ENCODE measurements around the gene PTTG1IP. TPM values are rescaled to one million over a fixed set of nuclear protein-coding genes. Genes with fewer than 3 reads are reported as not detected.

Gene PTTG1IP
- total RNA-seq, 3 donors from 2014 or later (not counting 1 experiment from before 2014, with no cell fraction given) = 96.8 to 144 (median 126) TPM

DNA sequence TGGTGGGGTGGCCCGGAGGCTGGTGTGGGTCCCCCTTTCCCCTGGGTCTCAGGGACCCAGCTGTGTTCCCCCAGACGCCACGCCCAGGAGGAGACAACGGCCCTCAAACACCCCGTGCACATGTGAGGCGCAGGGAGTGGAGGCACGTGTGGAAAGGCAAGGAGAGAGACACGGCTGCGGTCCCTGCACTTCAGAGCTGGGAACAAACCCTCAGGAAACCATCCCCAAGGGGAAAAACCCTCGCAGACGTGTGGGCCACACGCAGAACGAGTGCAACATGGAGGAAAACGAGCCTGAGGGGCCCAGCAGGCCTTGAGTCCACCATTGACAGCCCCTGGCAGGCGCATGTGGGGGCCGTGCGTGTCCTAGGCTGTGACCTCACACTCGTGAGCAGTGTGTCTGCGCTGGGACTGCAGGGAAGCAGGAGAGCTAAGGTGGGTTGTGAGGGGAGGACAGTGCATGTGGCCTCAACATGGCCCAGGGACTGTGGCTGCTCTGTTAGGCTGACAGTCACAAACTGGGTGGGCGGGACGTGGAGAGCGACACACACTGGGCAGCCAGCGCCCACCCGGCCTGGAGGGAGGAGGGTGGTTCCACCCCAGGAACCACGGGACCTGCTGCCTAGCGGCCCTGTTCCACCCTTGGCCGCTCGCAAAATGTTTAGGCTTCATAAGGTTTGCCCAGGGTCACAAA is 27.2 kb upstream of the PTTG1IP start:
- Mint-ChIP-seq H3K4me3 (no peak overlapping the region), H3K36me3 (peaks cover 12% of the 10 kb centered on the region), H3K4me1 (peaks cover 16 to 35% of the 10 kb centered on the region in 2 donors), H3K9me3 (no peaks in the 10 kb centered on the region), H3K27me3 (ENCODE audit: low read depth in 2 of 2) (no peaks in the 10 kb centered on the region), H3K27ac (peak overlapping the region in 1 of 2 donors; percentile 61)
- Histone ChIP-seq H3K27me3 (ENCODE audit: control insufficient read depth, insufficient read depth, low read length) (no peaks in the 10 kb centered on the region), H3K27ac (ENCODE audit: low read length) (no peak overlapping the region), H3K9me3 (ENCODE audit: control insufficient read depth, insufficient read depth, low read length) (no peaks in the 10 kb centered on the region), H3K4me3 (ENCODE audit: low read length) (no peak overlapping the region), H3K4me1 (ENCODE audit: control insufficient read depth, insufficient read depth, low read length) (peaks cover 20% of the 10 kb centered on the region), H3K36me3 (ENCODE audit: control insufficient read depth, insufficient read depth, low read length) (peaks cover 99% of the 10 kb centered on the region)
- ATAC-seq (no peak), DNase-seq (no peak)
- WGBS (ENCODE audit: insufficient coverage) = 91% methylated on average over 28 of the region's 28 CpGs
- TF ChIP-seq, protein P1, sequence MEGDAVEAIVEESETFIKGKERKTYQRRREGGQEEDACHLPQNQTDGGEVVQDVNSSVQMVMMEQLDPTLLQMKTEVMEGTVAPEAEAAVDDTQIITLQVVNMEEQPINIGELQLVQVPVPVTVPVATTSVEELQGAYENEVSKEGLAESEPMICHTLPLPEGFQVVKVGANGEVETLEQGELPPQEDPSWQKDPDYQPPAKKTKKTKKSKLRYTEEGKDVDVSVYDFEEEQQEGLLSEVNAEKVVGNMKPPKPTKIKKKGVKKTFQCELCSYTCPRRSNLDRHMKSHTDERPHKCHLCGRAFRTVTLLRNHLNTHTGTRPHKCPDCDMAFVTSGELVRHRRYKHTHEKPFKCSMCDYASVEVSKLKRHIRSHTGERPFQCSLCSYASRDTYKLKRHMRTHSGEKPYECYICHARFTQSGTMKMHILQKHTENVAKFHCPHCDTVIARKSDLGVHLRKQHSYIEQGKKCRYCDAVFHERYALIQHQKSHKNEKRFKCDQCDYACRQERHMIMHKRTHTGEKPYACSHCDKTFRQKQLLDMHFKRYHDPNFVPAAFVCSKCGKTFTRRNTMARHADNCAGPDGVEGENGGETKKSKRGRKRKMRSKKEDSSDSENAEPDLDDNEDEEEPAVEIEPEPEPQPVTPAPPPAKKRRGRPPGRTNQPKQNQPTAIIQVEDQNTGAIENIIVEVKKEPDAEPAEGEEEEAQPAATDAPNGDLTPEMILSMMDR (IDR thresholded peaks at IDR 0.05) = no peak
- intact Hi-C loops (cut with micrococcal nuclease) = no loop called here

DNA sequence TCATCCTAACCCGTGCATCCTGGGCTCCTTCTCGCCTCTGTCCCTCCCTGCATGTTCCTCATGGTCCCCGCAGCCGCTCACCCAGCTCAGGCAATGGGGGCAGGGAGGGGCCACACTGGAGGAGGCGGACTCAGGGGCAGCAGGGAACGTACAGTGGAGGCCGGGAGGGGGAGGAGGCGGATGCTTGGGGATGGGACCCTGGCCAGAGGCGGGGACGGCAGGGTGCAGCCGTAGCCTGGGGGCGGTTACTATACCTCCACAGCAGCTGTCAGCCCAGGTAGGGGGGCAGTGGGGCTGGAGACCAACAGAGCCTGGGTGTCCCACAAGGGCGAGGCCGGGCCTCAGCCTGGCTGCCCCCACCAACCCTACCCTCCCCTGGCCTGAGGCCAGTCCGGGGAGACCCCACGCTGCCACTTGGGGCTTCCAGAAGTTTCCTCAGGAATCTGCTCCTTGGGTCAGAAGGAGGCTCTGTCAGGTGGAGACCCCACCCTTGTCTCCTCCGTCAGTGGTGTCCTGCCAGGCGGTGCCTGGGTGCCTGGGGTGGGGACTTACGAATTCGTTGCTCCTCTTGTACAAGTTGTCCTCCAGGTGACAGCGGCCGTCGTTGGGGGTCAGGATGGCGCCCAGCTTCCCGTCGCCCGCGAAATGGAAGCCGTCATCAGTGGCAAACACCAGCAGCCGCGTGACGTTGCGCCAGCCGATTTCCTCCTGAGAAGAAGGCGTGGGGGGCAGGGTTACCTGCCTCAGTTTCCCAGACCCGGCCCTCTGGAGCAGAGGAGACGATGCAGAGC is 26.5 kb upstream of the PTTG1IP start:
- Mint-ChIP-seq H3K4me1 (peaks cover 16 to 30% of the 10 kb centered on the region in 2 donors), H3K4me3 (no peak overlapping the region), H3K36me3 (peaks cover 12% of the 10 kb centered on the region), H3K9me3 (no peaks in the 10 kb centered on the region), H3K27ac (peak overlapping the region in 1 of 2 donors; percentile 61), H3K27me3 (ENCODE audit: low read depth in 2 of 2) (no peaks in the 10 kb centered on the region)
- no peak for ATAC-seq
- intact Hi-C loops (cut with micrococcal nuclease) = no loop called here
- TF ChIP-seq, protein P1 (IDR thresholded peaks at IDR 0.05) = no peak
- no peak for DNase-seq
- peaks cover 96% of the 10 kb centered on the region for H3K36me3 ChIP-seq (ENCODE audit: control insufficient read depth, insufficient read depth, low read length)
- WGBS (ENCODE audit: insufficient coverage) = 96% methylated on average over 37 of the region's 37 CpGs
- H3K27me3 ChIP-seq (ENCODE audit: control insufficient read depth, insufficient read depth, low read length) = no peaks in the 10 kb centered on the region
- H3K27ac ChIP-seq (ENCODE audit: low read length) = no peak overlapping the region
- H3K4me3 ChIP-seq (ENCODE audit: low read length) = no peak overlapping the region
- H3K4me1 ChIP-seq (ENCODE audit: control insufficient read depth, insufficient read depth, low read length) = peaks cover 14% of the 10 kb centered on the region
- no peaks in the 10 kb centered on the region for H3K9me3 ChIP-seq (ENCODE audit: control insufficient read depth, insufficient read depth, low read length)

DNA sequence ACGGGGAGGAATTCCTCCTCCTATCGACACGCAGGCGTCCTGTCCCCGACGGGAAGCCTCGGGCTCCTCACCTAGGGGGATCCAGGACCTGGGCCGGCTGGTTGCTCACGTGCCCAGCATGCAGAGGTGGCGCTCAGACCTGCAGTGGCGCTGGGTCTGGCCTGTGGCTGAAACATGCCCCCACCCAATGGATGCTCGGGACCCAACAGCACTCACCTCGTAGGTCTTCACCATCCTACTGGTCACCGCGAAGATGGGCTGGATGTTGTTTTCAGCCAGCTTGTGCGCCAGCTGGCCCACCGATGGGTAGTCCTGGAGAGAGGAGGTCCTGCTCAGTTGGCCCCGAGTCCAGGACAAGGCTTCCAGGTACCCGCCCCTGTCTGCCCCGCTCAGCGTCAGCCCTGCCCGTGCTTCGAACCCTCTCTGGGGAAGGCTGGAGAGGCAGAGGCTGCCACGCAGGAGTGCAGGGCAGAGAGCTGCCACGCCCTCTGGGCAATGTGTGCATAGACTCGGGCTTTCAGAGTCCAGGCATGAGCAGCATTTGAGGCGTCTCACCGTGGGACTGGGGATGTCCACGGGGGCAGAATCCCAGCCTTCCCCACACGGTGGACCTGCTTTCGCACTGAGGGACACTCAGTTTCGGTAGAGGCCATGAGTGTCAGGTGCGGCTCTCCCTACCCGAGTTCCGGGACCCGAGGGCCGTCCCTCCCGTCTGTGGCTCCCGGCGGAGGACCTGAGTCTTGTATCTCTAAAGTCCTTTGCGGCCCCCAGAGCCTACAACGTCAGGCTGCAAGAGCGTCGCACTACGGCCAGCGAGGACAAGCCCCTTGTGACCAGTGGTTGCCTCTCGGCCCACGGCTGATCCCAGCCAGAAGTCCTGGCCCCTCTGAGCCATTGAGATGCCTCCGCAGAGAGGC is 25.6 kb upstream of the PTTG1IP start:
- no peaks in the 10 kb centered on the region for H3K27me3 ChIP-seq (ENCODE audit: control insufficient read depth, insufficient read depth, low read length)
- Mint-ChIP-seq H3K27me3 (ENCODE audit: low read depth in 2 of 2) (no peaks in the 10 kb centered on the region), H3K9me3 (no peaks in the 10 kb centered on the region), H3K4me1 (peaks cover 10 to 21% of the 10 kb centered on the region in 2 donors), H3K27ac (peak overlapping the region in 1 of 2 donors; percentile 54), H3K4me3 (no peak overlapping the region), H3K36me3 (peaks cover 12% of the 10 kb centered on the region)
- no peak for DNase-seq
- H3K9me3 ChIP-seq (ENCODE audit: control insufficient read depth, insufficient read depth, low read length) = no peaks in the 10 kb centered on the region
- intact Hi-C loops (cut with micrococcal nuclease) = no loop called here
- TF ChIP-seq, protein P1 (IDR thresholded peaks at IDR 0.05) = no peak
- no peak overlapping the region for H3K27ac ChIP-seq (ENCODE audit: low read length)
- peaks cover 20% of the 10 kb centered on the region for H3K4me1 ChIP-seq (ENCODE audit: control insufficient read depth, insufficient read depth, low read length)
- H3K36me3 ChIP-seq (ENCODE audit: control insufficient read depth, insufficient read depth, low read length) = peaks cover 96% of the 10 kb centered on the region
- H3K4me3 ChIP-seq (ENCODE audit: low read length) = no peak overlapping the region
- 90% methylated on average over 49 of the region's 49 CpGs for WGBS (ENCODE audit: insufficient coverage)
- no peak for ATAC-seq

All from natural killer cell (primary cell).